OCI-LY7 (cell line): ENCODE data around the gene WDR19. TPM values are rescaled to one million over a fixed set of nuclear protein-coding genes. Genes with fewer than 3 reads are reported as not detected.

Experiments
- BruUV-seq: library from RNA; stranded (reverse); fragments of 400-500 nt; replicated peaks from 2 replicates; lab custom pipeline; 2021; lab: Mats Ljungman, UMichigan
- CTCF ChIA-PET: fragments of 300-600 bp; sonication (Branson Sonifier 250); formaldehyde crosslinking; loops from one replicate; lab custom pipeline; 2022; ENCODE audit warnings: antibody characterized with exemption; ENCODE audit not compliant: unreplicated experiment; lab: Charles Lee
- POLR2A ChIA-PET: fragments of 300-600 bp; sonication (Branson Sonifier 250); formaldehyde crosslinking; loops from one replicate; lab custom pipeline; 2022; ENCODE audit warnings: antibody characterized with exemption; lab: Charles Lee
- DNase-seq: peaks from one replicate; pipeline ENCODE4 v3.0.0-alpha.2; 2015; ENCODE audit warnings: low spot score
- H2AFZ ChIP-seq: fragments of 200-600 bp; sonication (generic), shearing (Covaris generic); 2 replicates; pipeline ENCODE4 v1.6.1; 2014; ENCODE audit warnings: mild to moderate bottlenecking, antibody characterized with exemption, low read length, moderate library complexity
- H3K27ac ChIP-seq: fragments of 200-600 bp; sonication (generic); 2 replicates; pipeline ENCODE4 v1.5.1; 2014; ENCODE audit warnings: mixed run types, low read depth, mild to moderate bottlenecking, moderate library complexity, low read length, inconsistent platforms; ENCODE audit not compliant: poor library complexity, severe bottlenecking
- H3K36me3 ChIP-seq: fragments of 200-600 bp; sonication (generic); 2 replicates; pipeline ENCODE4 v1.6.1; 2014; ENCODE audit warnings: mild to moderate bottlenecking, antibody characterized with exemption, low read length, moderate library complexity, mixed read lengths; ENCODE audit not compliant: insufficient read depth
- H3K4me1 ChIP-seq: fragments of 200-600 bp; sonication (generic); 2 replicates; pipeline ENCODE4 v1.5.1; 2014; ENCODE audit warnings: mild to moderate bottlenecking, low read length; ENCODE audit not compliant: insufficient read depth, poor library complexity, severe bottlenecking
- H3K4me2 ChIP-seq: fragments of 200-600 bp; sonication (generic); 2 replicates; pipeline ENCODE4 v1.6.1; 2014; ENCODE audit warnings: mild to moderate bottlenecking, low read length
- H3K4me3 ChIP-seq: fragments of 200-600 bp; sonication (generic); 2 replicates; pipeline ENCODE4 v1.5.1; 2014; ENCODE audit warnings: mild to moderate bottlenecking, low read depth, low read length; ENCODE audit not compliant: poor library complexity, severe bottlenecking
- H3K79me2 ChIP-seq: fragments of 200-600 bp; sonication (generic); 2 replicates; pipeline ENCODE4 v1.6.1; 2016; ENCODE audit warnings: low read depth, mild to moderate bottlenecking, low read length, moderate library complexity, mixed read lengths; ENCODE audit not compliant: insufficient read depth
- H3K9me2 ChIP-seq: fragments of 200-600 bp; sonication (generic); 2 replicates; pipeline ENCODE4 v1.6.1; 2016; ENCODE audit warnings: mild to moderate bottlenecking, low read length, mixed read lengths; ENCODE audit not compliant: insufficient read depth
- H3K9me3 ChIP-seq: fragments of 200-600 bp; sonication (generic); 2 replicates; pipeline ENCODE4 v1.6.1; 2014; ENCODE audit warnings: mild to moderate bottlenecking, mixed run types, low read length, mixed read lengths
- H4K20me1 ChIP-seq: fragments of 200-600 bp; sonication (generic); 2 replicates; pipeline ENCODE4 v1.6.1; 2014; ENCODE audit warnings: mild to moderate bottlenecking, antibody characterized with exemption, low read length, moderate library complexity, mixed read lengths; ENCODE audit not compliant: insufficient read depth
- CTCF ChIP-seq: fragments of 200-600 bp; sonication (generic); conservative IDR thresholded peaks from 2 replicates; pipeline ENCODE4 v1.5.1; 2014; ENCODE audit warnings: mild to moderate bottlenecking, antibody characterized with exemption, low read length, moderate library complexity, mixed read lengths
- EZH2phosphoT487 ChIP-seq: fragments of 200-600 bp; sonication (generic); IDR thresholded peaks from 2 replicates; pipeline ENCODE4 v1.6.1; 2018; ENCODE audit warnings: low read depth, borderline replicate concordance, mild to moderate bottlenecking, mixed run types, antibody characterized with exemption, low read length, moderate library complexity, mixed read lengths
- intact Hi-C: fragments of 100-400 bp; cut with micrococcal nuclease; formaldehyde crosslinking; loops from one replicate; pipeline ENCODE4 v1.10.0; 2022; ENCODE audit not compliant: unreplicated experiment
- total RNA-seq, 2 experiments: library from RNA; depleted of rRNA in 1 of 2; stranded (reverse); fragments of >200 nt in 1 of 2; shearing (Covaris generic) in 1 of 2; gene quantifications; 2 replicates each; pipeline ENCODE4 v1.2.3, GENCODE V29; 2014 to 2022

The WDR19 gene
- total RNA-seq, 2 experiments from 2014 or later: 41.2 to 47.5 TPM

- BruUV-seq: no TSS peak
- Histone ChIP-seq H3K79me2 (no peaks in the 10 kb centered on the region), H4K20me1 (no peaks in the 10 kb centered on the region), H3K4me2 (no peak overlapping the region), H3K4me1 (no peaks in the 10 kb centered on the region), H3K27ac (no peak overlapping the region), H2AFZ (no peak overlapping the region), H3K9me2 (no peaks in the 10 kb centered on the region), H3K36me3 (peaks cover 24% of the 10 kb centered on the region), H3K9me3 (no peaks in the 10 kb centered on the region; the same call in 1 of the 2 replicates), H3K4me3 (no peak overlapping the region)
- TF ChIP-seq CTCF (no peak), EZH2phosphoT487 (no peak)
- POLR2A ChIA-PET: interaction anchor here (0.5 to 1.1 kb wide), 3 partner anchors 167 to 1128 kb away, joined by 3 to 4 read pairs (median 3); no protein-coding TSS in a partner anchor
- DNase-seq: no peak
- CTCF ChIA-PET: no interaction called here
- intact Hi-C loops: loop anchor here (5.0 kb wide), 1 partner anchor 36 kb away; no protein-coding TSS in a partner anchor
Measured at GRCh38 chr4:39243462-39243861, 61.1 kb downstream of the WDR19 start.

GRCh38 chr4:39255266-39255665 lies 72.9 kb downstream of the WDR19 start:
- Histone ChIP-seq H3K9me3 (no peaks in the 10 kb centered on the region), H3K4me2 (no peak overlapping the region), H2AFZ (no peak overlapping the region), H3K4me1 (no peaks in the 10 kb centered on the region), H3K36me3 (peaks cover 37% of the 10 kb centered on the region), H4K20me1 (no peaks in the 10 kb centered on the region), H3K9me2 (no peaks in the 10 kb centered on the region), H3K4me3 (no peak overlapping the region), H3K79me2 (no peaks in the 10 kb centered on the region), H3K27ac (no peak overlapping the region)
- ChIA-PET CTCF (no interaction called here), POLR2A (interaction anchor here (0.6 kb wide), 1 partner anchor 101 kb away, joined by 4 read pairs; no protein-coding TSS in a partner anchor)
- DNase-seq: no peak
- TF ChIP-seq CTCF: peak; percentile 51
- TF ChIP-seq EZH2phosphoT487: no peak
- intact Hi-C loops: no loop called here
- BruUV-seq: no TSS peak

- no peak for DNase-seq
- H2AFZ ChIP-seq: no peak overlapping the region
- H3K4me1 ChIP-seq: no peaks in the 10 kb centered on the region
- H3K9me2 ChIP-seq: no peaks in the 10 kb centered on the region
- POLR2A ChIA-PET: no interaction called here
- no peak overlapping the region for H3K4me3 ChIP-seq
- CTCF ChIA-PET: no interaction called here
- H4K20me1 ChIP-seq: no peaks in the 10 kb centered on the region
- H3K4me2 ChIP-seq: no peak overlapping the region
- no TSS peak for BruUV-seq
- no peak overlapping the region for H3K27ac ChIP-seq
- intact Hi-C loops: no loop called here
- no peaks in the 10 kb centered on the region for H3K79me2 ChIP-seq
- TF ChIP-seq CTCF: no peak
- TF ChIP-seq EZH2phosphoT487: no peak
- peaks cover 41% of the 10 kb centered on the region for H3K36me3 ChIP-seq
- no peaks in the 10 kb centered on the region for H3K9me3 ChIP-seq
Measured at GRCh38 chr4:39255871-39256270, 73.5 kb downstream of the WDR19 start.
